K562 (cell line): Measurements from ENCODE around the gene SFN. TPM values are rescaled to one million over a fixed set of nuclear protein-coding genes. Genes with fewer than 3 reads are reported as not detected.

Experiments used
- ATF7 ChIP-seq: fragments of 450-650 bp; IDR thresholded peaks from 2 replicates; pipeline ENCODE4 v1.7.1; 2014; ENCODE audit warnings: mild to moderate bottlenecking, moderate library complexity
- EGR1 ChIP-seq: fragments of 450-650 bp; conservative IDR thresholded peaks from 2 replicates; pipeline ENCODE4 v1.6.1; 2017; ENCODE audit warnings: mild to moderate bottlenecking
- GABPB2 ChIP-seq: fragments of 250-450 bp; sonication (Bioruptor Pico); conservative IDR thresholded peaks from 2 replicates; pipeline ENCODE4 v1.5.1; 2021; ENCODE audit warnings: mild to moderate bottlenecking
- MGA ChIP-seq: fragments of 450-650 bp; IDR thresholded peaks from 2 replicates; pipeline ENCODE4 v1.6.1; 2016; ENCODE audit warnings: mild to moderate bottlenecking, moderate library complexity
- NCOA2 ChIP-seq, 2 experiments: fragments of 450-650 bp; IDR thresholded peaks; 2 replicates each; pipeline ENCODE4 v1.6.1; 2018; ENCODE audit warnings: mild to moderate bottlenecking in 2 of 2, moderate library complexity in 1 of 2; ENCODE audit not compliant: partially characterized antibody in 2 of 2
- PURB ChIP-seq: sonication (generic); formaldehyde crosslinking; IDR thresholded peaks from 2 replicates; pipeline ENCODE4 v1.9.0; 2021; ENCODE audit warnings: low read depth, mild to moderate bottlenecking, missing genetic modification reagents
- SAFB2 ChIP-seq: fragments of 200-400 bp; formaldehyde crosslinking; IDR thresholded peaks from 2 replicates; pipeline ENCODE4 v1.6.1; 2018; ENCODE audit warnings: borderline replicate concordance, low read length, low read depth, moderate library complexity; ENCODE audit not compliant: severe bottlenecking
- TAF9B ChIP-seq: fragments of 450-650 bp; IDR thresholded peaks from 2 replicates; pipeline ENCODE4 v1.6.1; 2018; ENCODE audit warnings: mild to moderate bottlenecking; ENCODE audit not compliant: partially characterized antibody
- TRIM24 ChIP-seq, 2 experiments: fragments of 450-650 bp; IDR thresholded peaks; 2 replicates each; pipeline ENCODE4 v1.6.1; 2016
- ZBTB33 ChIP-seq: sonication (generic); formaldehyde crosslinking; IDR thresholded peaks from 2 replicates; pipeline ENCODE4 v1.8.1; 2023; ENCODE audit warnings: mild to moderate bottlenecking, missing genetic modification reagents
- ZNF785 ChIP-seq: fragments of 250-450 bp; sonication (Bioruptor Pico); IDR thresholded peaks from 2 replicates; pipeline ENCODE4 v1.4.0; 2020; ENCODE audit warnings: mild to moderate bottlenecking
- polyA plus RNA-seq, 8 experiments: library from polyadenylated mRNA; depleted of rRNA in 4 of 8; stranded (reverse) in 5 of 8; unstranded in 3 of 8; fragments of >200 nt; fragmentation: Nextera tagmentation in 2 of 8; fragmentation: Illumina TruSeq in 1 of 8; extraction: Ambion mirVana in 2 of 8; extraction: Trizol in 1 of 8; gene quantifications; 2 replicates each; pipeline versions ENCODE4 v1.2.1 to v1.2.3, GENCODE V29; 2011 to 2014; ENCODE audit warnings: inconsistent platforms in 1 of 8, missing spikeins in 1 of 8
- total RNA-seq, 7 experiments: library from RNA; depleted of rRNA in 6 of 7; stranded (reverse); fragments of >200 nt in 6 of 7; fragmentation: Illumina TruSeq in 2 of 7; extraction: Trizol in 2 of 7; gene quantifications; 2 replicates each; pipeline versions ENCODE4 v1.2.1 to v1.2.3, GENCODE V29; 2011 to 2021; ENCODE audit warnings: low replicate concordance in 1 of 7
- TF ChIP-seq, protein P1 (sequence below): fragments of 450-650 bp; IDR thresholded peaks from 2 replicates; pipeline ENCODE4 v1.6.1; 2016; ENCODE audit warnings: missing biosample characterization, missing genetic modification characterization

SFN gene
- total and polyA plus RNA-seq, 9 of the 15 experiments (the other 6 are each of a cell fraction or from before 2014, with no cell fraction given): 0.10 to 3.8 (median 2.0) TPM

GRCh38 chr1:26889551-26890466 lies 26.9 kb downstream of the SFN start, which contains the start of gene GPN2 (continued):
- no peak for TF ChIP-seq NCOA2 (IDR thresholded peaks at IDR 0.05; ENCODE audit: partially characterized antibody in 2 of 2)
- no peak for TF ChIP-seq ZNF785 (CRISPR knock-in tag)
- TF ChIP-seq GABPB2 (CRISPR knock-in tag): no peak
- TF ChIP-seq MGA: peak; percentile 53
- TF ChIP-seq TAF9B: peak; percentile 61
- no peak for TF ChIP-seq PURB (CRISPR knock-in tag)
- TF ChIP-seq, protein P1, sequence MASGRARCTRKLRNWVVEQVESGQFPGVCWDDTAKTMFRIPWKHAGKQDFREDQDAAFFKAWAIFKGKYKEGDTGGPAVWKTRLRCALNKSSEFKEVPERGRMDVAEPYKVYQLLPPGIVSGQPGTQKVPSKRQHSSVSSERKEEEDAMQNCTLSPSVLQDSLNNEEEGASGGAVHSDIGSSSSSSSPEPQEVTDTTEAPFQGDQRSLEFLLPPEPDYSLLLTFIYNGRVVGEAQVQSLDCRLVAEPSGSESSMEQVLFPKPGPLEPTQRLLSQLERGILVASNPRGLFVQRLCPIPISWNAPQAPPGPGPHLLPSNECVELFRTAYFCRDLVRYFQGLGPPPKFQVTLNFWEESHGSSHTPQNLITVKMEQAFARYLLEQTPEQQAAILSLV (tag): no peak
- no peak for TF ChIP-seq TRIM24 (IDR thresholded peaks at IDR 0.05)
- TF ChIP-seq ATF7: peak; percentile 84
- peak; percentile 89 for TF ChIP-seq ZBTB33 (CRISPR knock-in tag)
- TF ChIP-seq EGR1: peak; percentile 51; the same call in 1 of the 2 replicates
- TF ChIP-seq SAFB2: no peak
